ENCODE results near the gene TNRC6C.

GRCh38 chr17:78058001-78058400 lies 99.5 kb downstream of the TNRC6C start:
- TF ChIP-seq CTCF (IDR thresholded peaks at IDR 0.05) (no peak), POLR2A (IDR thresholded peaks at IDR 0.05) (no peak), POLR2AphosphoS5 (IDR thresholded peaks at IDR 0.05) (no peak), EP300 (IDR thresholded peaks at IDR 0.05) (no peak)

Data from sigmoid colon (tissue), 4 donors.